ENCODE measurements around the gene CHSY1.

DNA sequence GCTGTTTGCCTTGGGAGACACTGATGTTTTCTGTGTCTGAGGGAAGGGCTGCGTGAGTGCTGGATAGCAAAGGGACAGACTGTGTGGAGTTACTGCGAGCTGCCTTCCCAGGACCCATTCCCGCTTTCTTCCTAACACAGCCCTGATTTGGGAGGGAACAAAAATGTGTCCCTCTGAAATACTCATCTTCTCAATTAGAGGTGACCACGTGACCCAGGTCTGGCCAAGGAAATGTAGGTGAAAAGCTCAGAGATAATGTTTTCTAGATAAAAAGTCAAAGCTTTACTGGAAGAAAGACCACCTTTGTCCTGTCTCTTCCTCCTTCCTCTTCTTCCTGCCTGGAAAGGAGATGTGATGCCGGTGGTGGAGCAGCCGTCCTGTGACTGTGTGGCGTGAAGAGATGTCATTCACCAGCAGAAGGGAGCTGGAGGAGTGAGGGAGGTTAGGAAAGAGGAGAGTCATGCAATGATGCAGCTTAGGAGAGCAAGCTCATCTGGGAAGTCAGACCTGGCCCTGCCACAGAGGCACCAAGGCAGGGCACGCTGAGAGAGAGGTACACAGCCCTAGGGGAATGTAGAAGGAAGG, 105.6 kb downstream of the CHSY1 start:
- TF ChIP-seq CTCF (IDR thresholded peaks at IDR 0.05) (no peak), POLR2A (IDR thresholded peaks at IDR 0.05) (no peak)

All from right lobe of liver (tissue), 4 donors.